ENCODE measurements around the gene AKAP5.

- TF ChIP-seq CTCF (conservative IDR thresholded peaks at IDR 0.05 in 1 of 2, IDR thresholded peaks at IDR 0.05 in 1 of 2; ENCODE audit: low read depth in 1 of 2, low read length in 2 of 2): no peak
- no peak for TF ChIP-seq EZH2 (IDR thresholded peaks at IDR 0.05; ENCODE audit: low read length, missing control alignments)
Observed at GRCh38 chr14:64463873-64464272, 1.4 kb upstream of the AKAP5 start.

Measured in fibroblast of lung (primary cell).